A549 (cell line): ENCODE measurements around the gene RAB26. TPM values are rescaled to one million over a fixed set of nuclear protein-coding genes. Genes with fewer than 3 reads are reported as not detected.

ENCODE experiments used
- ATAC-seq, 2 experiments: fragments of 200-7000 bp in 1 of 2; fragments of >200 bp in 1 of 2; cut with Nextera tagmentation in 1 of 2; cut with Tn5 transposase in 1 of 2; 3 replicates each; pipeline versions ENCODE4 v1.8.0 to v1.9.1; 2018 to 2020; ENCODE audit warnings: mild to moderate bottlenecking in 1 of 2, moderate library complexity in 1 of 2
- CTCF ChIA-PET: fragments of 300-600 bp; sonication (Branson Sonifier 250); formaldehyde crosslinking; extraction: SDS; loops from one replicate; lab custom pipeline; 2021; ENCODE audit warnings: antibody characterized with exemption, inconsistent platforms; lab: Yijun Ruan, JAX
- POLR2A ChIA-PET: fragments of 350-600 bp; formaldehyde crosslinking; extraction: SDS; loops from one replicate; lab custom pipeline; 2021; ENCODE audit warnings: antibody characterized with exemption, inconsistent platforms; lab: Yijun Ruan, JAX
- DNase-seq, 2 experiments: peaks; one replicate each; pipeline versions ENCODE4 v3.0.0 to v3.0.0-alpha.2; 2011 to 2016; ENCODE audit warnings: low read depth in 1 of 2, low spot score in 1 of 2
- FAIRE-seq: peaks from 2 replicates; lab custom pipeline; 2011; peaks lifted over from hg19 to GRCh38; lab: Jason Lieb, UNC
- H3K27ac ChIP-seq, 2 experiments: fragments of >200 bp; sonication (Bioruptor Twin); formaldehyde crosslinking; 3 replicates each; pipeline ENCODE4 v1.5.1; 2016 to 2017
- H3K4me1 ChIP-seq: fragments of >200 bp; sonication (Bioruptor Twin); formaldehyde crosslinking; 3 replicates; pipeline ENCODE4 v1.6.1; 2016
- H3K4me2 ChIP-seq: fragments of >200 bp; sonication (Bioruptor Twin); formaldehyde crosslinking; 3 replicates; pipeline ENCODE4 v1.6.1; 2016
- H3K4me3 ChIP-seq: fragments of >200 bp; sonication (Bioruptor Twin); formaldehyde crosslinking; 3 replicates; pipeline ENCODE4 v1.5.1; 2016
- H3K9me3 ChIP-seq: fragments of >200 bp; sonication (Bioruptor Twin); formaldehyde crosslinking; 3 replicates; pipeline ENCODE4 v1.6.1; 2016
- BCL3 ChIP-seq: fragments of >200 bp; sonication (Bioruptor Twin); formaldehyde crosslinking; IDR thresholded peaks from 3 replicates; pipeline ENCODE4 v1.6.1; 2016
- BHLHE40 ChIP-seq: IDR thresholded peaks from 2 replicates; pipeline ENCODE4 v1.6.1; 2012; ENCODE audit warnings: low read depth, low read length, inconsistent platforms
- CBX8 ChIP-seq: fragments of 200-600 bp; sonication (generic); IDR thresholded peaks from 2 replicates; pipeline ENCODE4 v1.6.1; 2016
- CHD2 ChIP-seq: fragments of 150-350 bp; IDR thresholded peaks from 2 replicates; pipeline ENCODE4 v1.6.1; 2014; ENCODE audit warnings: low read length; ENCODE audit not compliant: partially characterized antibody
- CTCF ChIP-seq: fragments of >200 bp; sonication (Bioruptor Twin); formaldehyde crosslinking; IDR thresholded peaks from 3 replicates; pipeline ENCODE4 v1.5.1; 2016
- EHF ChIP-seq: fragments of 250-450 bp; sonication (Bioruptor Pico); IDR thresholded peaks from 2 replicates; pipeline ENCODE4 v1.5.0; 2020; ENCODE audit warnings: mild to moderate bottlenecking
- FOSB ChIP-seq: fragments of 250-450 bp; sonication (Bioruptor Pico); IDR thresholded peaks from 2 replicates; pipeline ENCODE4 v1.5.0; 2020; ENCODE audit warnings: mild to moderate bottlenecking, moderate library complexity
- GATA3 ChIP-seq: IDR thresholded peaks from 2 replicates; pipeline ENCODE4 v1.6.1; 2012; ENCODE audit warnings: borderline replicate concordance
- HDAC2 ChIP-seq: fragments of 200-600 bp; sonication (generic); IDR thresholded peaks from 2 replicates; pipeline ENCODE4 v1.6.1; 2016
- HEYL ChIP-seq: fragments of 250-450 bp; sonication (Bioruptor Pico); IDR thresholded peaks from 2 replicates; pipeline ENCODE4 v1.8.0; 2021; ENCODE audit warnings: mild to moderate bottlenecking, moderate library complexity
- HMGXB4 ChIP-seq: fragments of 250-450 bp; sonication (Bioruptor Pico); IDR thresholded peaks from 2 replicates; pipeline ENCODE4 v1.5.0; 2021; ENCODE audit warnings: mild to moderate bottlenecking, moderate library complexity, borderline replicate concordance
- HOXA7 ChIP-seq: fragments of 250-450 bp; sonication (Bioruptor Pico); IDR thresholded peaks from 2 replicates; pipeline ENCODE4 v1.5.0; 2020; ENCODE audit warnings: mild to moderate bottlenecking, moderate library complexity
- HOXB13 ChIP-seq: fragments of 250-450 bp; sonication (Bioruptor Pico); IDR thresholded peaks from 2 replicates; pipeline ENCODE4 v1.5.0; 2020; ENCODE audit warnings: low read depth, mild to moderate bottlenecking, moderate library complexity
- JUN ChIP-seq, 2 experiments: fragments of >200 bp; sonication (Bioruptor Twin); formaldehyde crosslinking; IDR thresholded peaks; 2 replicates in 1 of 2; 3 replicates in 1 of 2; pipeline ENCODE4 v1.6.1; 2016 to 2017
- KDM1A ChIP-seq: fragments of 200-600 bp; sonication (generic); IDR thresholded peaks from 2 replicates; pipeline ENCODE4 v1.6.1; 2016; ENCODE audit warnings: low read depth, mild to moderate bottlenecking
- MAFK ChIP-seq: fragments of 450-650 bp; IDR thresholded peaks from 2 replicates; pipeline ENCODE4 v1.6.1; 2014; ENCODE audit not compliant: partially characterized antibody
- MAX ChIP-seq: IDR thresholded peaks from 2 replicates; pipeline ENCODE4 v1.6.1; 2012
- MAZ ChIP-seq: fragments of 150-350 bp; IDR thresholded peaks from 2 replicates; pipeline ENCODE4 v1.6.1; 2014; ENCODE audit warnings: antibody characterized with exemption, low read depth, low read length, borderline replicate concordance
- NPAS2 ChIP-seq: fragments of 250-450 bp; sonication (Bioruptor Pico); IDR thresholded peaks from 2 replicates; pipeline ENCODE4 v1.8.0; 2022; ENCODE audit warnings: mild to moderate bottlenecking, moderate library complexity, borderline replicate concordance
- NR3C1 ChIP-seq: fragments of >200 bp; sonication (Bioruptor Twin); formaldehyde crosslinking; IDR thresholded peaks from 3 replicates; pipeline ENCODE4 v1.6.1; 2017
- PBX3 ChIP-seq: IDR thresholded peaks from 2 replicates; pipeline ENCODE4 v1.6.1; 2012
- POLR2AphosphoS2 ChIP-seq: conservative IDR thresholded peaks from 2 replicates; pipeline ENCODE4 v1.6.1; 2012; ENCODE audit warnings: low read length, improper control_type of control experiment, inconsistent platforms
- RCOR1 ChIP-seq: fragments of 150-350 bp; IDR thresholded peaks from 2 replicates; pipeline ENCODE4 v1.6.1; 2014; ENCODE audit warnings: antibody characterized with exemption, low read length, low read depth
- RFX5 ChIP-seq: fragments of 450-650 bp; IDR thresholded peaks from 2 replicates; pipeline ENCODE4 v1.7.1; 2014; ENCODE audit warnings: antibody characterized with exemption, mild to moderate bottlenecking, moderate library complexity
- RNF2 ChIP-seq: fragments of 200-600 bp; sonication (generic); IDR thresholded peaks from 2 replicates; pipeline ENCODE4 v1.6.1; 2016; ENCODE audit warnings: low read depth, mild to moderate bottlenecking, antibody characterized with exemption, moderate library complexity, borderline replicate concordance
- TFCP2L1 ChIP-seq: fragments of 250-450 bp; sonication (Bioruptor Pico); IDR thresholded peaks from 2 replicates; pipeline ENCODE4 v1.5.0; 2021; ENCODE audit warnings: mild to moderate bottlenecking
- USF2 ChIP-seq: fragments of 450-650 bp; IDR thresholded peaks from 2 replicates; pipeline ENCODE4 v1.6.1; 2014; ENCODE audit warnings: antibody characterized with exemption
- ZC3H11A ChIP-seq: fragments of 450-650 bp; IDR thresholded peaks from 2 replicates; pipeline ENCODE4 v1.6.1; 2014; ENCODE audit warnings: antibody characterized with exemption, mild to moderate bottlenecking
- ZFP36 ChIP-seq: fragments of 450-650 bp; IDR thresholded peaks from 2 replicates; pipeline ENCODE4 v1.6.1; 2014; ENCODE audit warnings: borderline replicate concordance; ENCODE audit not compliant: partially characterized antibody
- WGBS: methylation state at CpG from one replicate; pipeline ENCODE4 v1.1.6; 2017; ENCODE audit errors: missing lambda C conversion rate; 5-methylcytosine and 5-hydroxymethylcytosine counted together
- polyA plus RNA-seq, 4 experiments: library from polyadenylated mRNA; depleted of rRNA in 3 of 4; stranded (reverse); fragments of >200 nt; fragmentation: RNase III in 1 of 4; extraction: RNeasy Plus Mini Kit Qiagen cat#74134 plus additional on column Dnase treatment in 1 of 4; gene quantifications; 2 replicates in 3 of 4; 3 replicates in 1 of 4; pipeline ENCODE4 v1.2.3, GENCODE V29; 2011 to 2017

Gene RAB26
- polyA plus RNA-seq, 2 of the 4 experiments (the other 2 are of a cell fraction): 6.7 TPM

GRCh38 chr16:2154533-2155090, 6.2 kb downstream of the RAB26 start:
- WGBS: 2% methylated on average over 23 of the region's 23 CpGs
- DNase-seq (no peak), FAIRE-seq (no peak), ATAC-seq (no peak)
- Histone ChIP-seq H3K9me3 (no peaks in the 10 kb centered on the region), H3K4me1 (peaks cover 63% of the 10 kb centered on the region), H3K4me3 (peak overlapping the region; percentile 88), H3K27ac (peak overlapping the region; percentile 92 to 94), H3K4me2 (peak overlapping the region; percentile 99)
- 0 out of 2 replicates have a peak, but pooled peaks have one; percentile 4 for TF ChIP-seq ZC3H11A
- 0 out of 2 replicates have a peak, but pooled peaks have one; percentile 10 for TF ChIP-seq TFCP2L1 (CRISPR knock-in tag)
- peak; percentile 66; the same call in 1 of the 2 replicates for TF ChIP-seq FOSB (CRISPR knock-in tag)
- TF ChIP-seq RCOR1: no peak
- TF ChIP-seq USF2: no peak
- 0 out of 2 replicates have a peak, but pooled peaks have one; percentile 31 for TF ChIP-seq HOXA7 (CRISPR knock-in tag)
- no peak for TF ChIP-seq MAZ
- TF ChIP-seq BHLHE40: 0 out of 2 replicates have a peak, but pooled peaks have one; percentile 2
- TF ChIP-seq HDAC2: peak; percentile 58; the same call in 1 of the 2 replicates
- TF ChIP-seq RNF2: peak; percentile 87; the same call in 1 of the 2 replicates
- TF ChIP-seq JUN (IDR thresholded peaks at IDR 0.05): no peak
- TF ChIP-seq HOXB13 (CRISPR knock-in tag): no peak
- TF ChIP-seq POLR2AphosphoS2: 0 out of 2 replicates have a peak, but pooled peaks have one; percentile 44
- ChIA-PET POLR2A (interaction anchor here (0.6 to 2.3 kb wide), 27 partner anchors 8 to 365 kb away, joined by 3 to 30 read pairs (median 8); partner anchors contain the start of genes AMDHD2, BRICD5, CASKIN1 and ECI1), CTCF (interaction anchor here (0.7 to 2.2 kb wide), 6 partner anchors 8 to 465 kb away, joined by 3 to 9 read pairs (median 3); partner anchors contain the start of gene ECI1)

- POLR2A ChIA-PET: interaction anchor here (0.6 to 2.3 kb wide), 50 partner anchors 8 to 527 kb away, joined by 3 to 30 read pairs (median 6); partner anchors contain the start of genes AMDHD2, BRICD5, CASKIN1 and DNASE1L2
- peak within 1 kb of the TSS; percentile 88 for H3K4me3 ChIP-seq
- H3K27ac ChIP-seq: peak within 1 kb of the TSS; percentile 94
- CTCF ChIA-PET: interaction anchor here (0.7 to 2.2 kb wide), 6 partner anchors 9 to 465 kb away, joined by 3 to 9 read pairs (median 3); partner anchors contain the start of gene ECI1
- peaks cover 62% of the 10 kb centered on the region for H3K4me1 ChIP-seq
- peak within 1 kb of the TSS; percentile 99 for H3K4me2 ChIP-seq
- DNase-seq (peak; percentile 99 to 100), ATAC-seq (peak; percentile 70 to 84), FAIRE-seq (peak; percentile 49)
- 2% methylated on average over 60 of the region's 94 CpGs for WGBS
- no peaks in the 10 kb centered on the region for H3K9me3 ChIP-seq
- TF ChIP-seq CTCF: no peak
- TF ChIP-seq NPAS2 (CRISPR knock-in tag): no peak
- TF ChIP-seq ZFP36: no peak
- no peak for TF ChIP-seq EHF (CRISPR knock-in tag)
- TF ChIP-seq PBX3: peak; percentile 92
- TF ChIP-seq CBX8: no peak
- no peak for TF ChIP-seq CHD2
- no peak for TF ChIP-seq HEYL (CRISPR knock-in tag)
- TF ChIP-seq GATA3: peak; percentile 47; the same call in 1 of the 2 replicates
- peak; percentile 100 for TF ChIP-seq BCL3
- TF ChIP-seq RFX5: peak; percentile 46; the same call in 1 of the 2 replicates
- TF ChIP-seq MAFK: no peak
- no peak for TF ChIP-seq NR3C1
- TF ChIP-seq HMGXB4: no peak; the same call in 1 of the 2 replicates
- TF ChIP-seq KDM1A: no peak
- peak; percentile 98 for TF ChIP-seq MAX
These were observed 6.9 kb downstream of the RAB26 start, which contains the start of gene TRAF7 for GRCh38 chr16:2155091-2155950. Gene TRAF7, plus strand, starts transcription at chr16:2155782. Its CDS starts 8,139 bp downstream, at chr16:2163921.
